Stimulated activated CD4-positive, alpha-beta T cell treated with anti-CD3 and anti-CD28 coated beads, TNF-alpha, amount 100 ng/mL, for 48 hours (primary cell): ENCODE measurements around the gene SNAPC4.
"Not testable (repeated sequence)": the region's sequence is repeated elsewhere in the genome, so short reads cannot be mapped to it uniquely, and the experiment has no call there.

Source experiments
- DNase-seq, 3 donors: peaks; one replicate each; pipeline ENCODE4 v3.0.0-alpha.2; 2020; ENCODE audit warnings: low read depth in 3 of 3

The SNAPC4 gene

DNA sequence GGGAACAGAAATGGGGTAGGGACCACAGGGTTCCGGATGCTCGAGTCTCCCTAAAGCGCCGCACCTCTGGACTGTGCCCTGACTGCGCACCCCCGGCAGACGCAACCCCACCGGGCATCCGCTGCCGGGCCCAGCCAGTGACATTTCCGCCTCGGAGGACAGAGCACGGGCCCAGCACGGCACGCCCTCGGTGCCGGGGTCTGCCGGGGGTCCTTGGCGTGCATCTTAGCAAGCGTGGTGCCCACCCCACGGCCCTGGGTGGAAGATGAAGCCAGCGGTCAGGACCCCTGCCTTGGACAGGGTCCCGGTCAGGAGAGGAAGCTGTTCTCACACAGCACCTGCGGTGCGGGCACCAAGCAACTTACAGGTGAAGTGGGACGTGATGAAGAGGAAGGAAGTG, 32.6 kb upstream of the SNAPC4 start:
- no peak for DNase-seq

DNA sequence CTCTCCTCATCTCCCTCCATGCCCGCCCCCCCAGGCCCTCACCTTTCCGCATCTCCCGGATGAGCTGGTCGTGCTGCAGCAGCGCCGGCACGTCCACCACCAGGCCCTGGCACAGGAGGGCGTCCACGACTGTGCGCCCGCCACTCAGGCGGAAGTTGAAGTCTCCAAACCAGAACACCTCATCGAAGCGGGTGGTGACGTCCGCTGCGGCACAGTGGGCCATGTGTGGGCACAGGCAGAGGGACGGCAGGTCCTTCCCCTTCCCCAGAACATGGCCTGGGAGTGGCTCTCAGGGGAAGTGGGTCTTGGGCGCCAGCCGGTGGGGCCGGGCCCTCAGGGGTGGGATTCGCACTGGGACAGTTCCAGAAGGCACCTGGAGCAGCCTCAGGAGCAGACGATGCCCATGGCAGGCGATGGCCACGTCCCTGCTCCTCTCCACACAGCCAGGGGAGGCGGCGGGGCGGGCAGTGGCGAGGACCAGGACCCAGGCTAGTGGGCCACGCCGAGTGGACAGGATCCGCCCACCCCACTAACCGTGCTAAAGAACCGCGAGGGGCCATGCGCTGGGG, 31.9 kb upstream of the SNAPC4 start:
- DNase-seq: no peak

DNA sequence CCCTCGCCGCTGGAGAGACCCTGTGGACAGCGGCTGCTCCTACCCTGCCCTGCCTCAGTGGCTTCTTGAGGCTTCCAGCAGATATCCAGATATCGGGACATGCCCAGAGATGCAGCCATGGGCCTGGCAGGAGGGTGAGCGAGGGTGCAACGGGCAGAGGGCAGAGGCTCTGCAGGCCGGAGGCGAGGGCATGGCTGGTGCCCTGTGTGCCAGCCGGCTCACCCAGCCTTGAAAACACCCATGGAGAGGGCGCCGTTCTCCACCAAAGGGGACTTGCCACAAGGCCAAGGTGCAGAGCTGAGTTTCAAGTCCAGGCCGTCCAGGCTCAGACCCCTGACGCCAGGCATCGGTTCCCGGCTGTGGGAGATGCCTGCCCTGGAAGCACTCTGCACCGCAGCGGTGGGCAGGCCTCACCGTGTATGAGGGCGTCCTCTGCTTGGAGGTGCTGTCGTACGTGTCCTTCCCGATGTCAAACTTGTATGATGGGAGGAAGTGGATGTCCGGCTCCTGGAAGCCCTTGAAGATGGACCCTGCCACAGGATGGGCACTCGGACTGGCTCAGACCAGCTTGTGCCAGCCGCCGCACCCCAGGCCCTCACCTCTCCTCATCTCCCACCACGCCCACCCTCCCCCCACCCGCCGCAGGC, 30.7 kb upstream of the SNAPC4 start:
- no peak for DNase-seq

DNA sequence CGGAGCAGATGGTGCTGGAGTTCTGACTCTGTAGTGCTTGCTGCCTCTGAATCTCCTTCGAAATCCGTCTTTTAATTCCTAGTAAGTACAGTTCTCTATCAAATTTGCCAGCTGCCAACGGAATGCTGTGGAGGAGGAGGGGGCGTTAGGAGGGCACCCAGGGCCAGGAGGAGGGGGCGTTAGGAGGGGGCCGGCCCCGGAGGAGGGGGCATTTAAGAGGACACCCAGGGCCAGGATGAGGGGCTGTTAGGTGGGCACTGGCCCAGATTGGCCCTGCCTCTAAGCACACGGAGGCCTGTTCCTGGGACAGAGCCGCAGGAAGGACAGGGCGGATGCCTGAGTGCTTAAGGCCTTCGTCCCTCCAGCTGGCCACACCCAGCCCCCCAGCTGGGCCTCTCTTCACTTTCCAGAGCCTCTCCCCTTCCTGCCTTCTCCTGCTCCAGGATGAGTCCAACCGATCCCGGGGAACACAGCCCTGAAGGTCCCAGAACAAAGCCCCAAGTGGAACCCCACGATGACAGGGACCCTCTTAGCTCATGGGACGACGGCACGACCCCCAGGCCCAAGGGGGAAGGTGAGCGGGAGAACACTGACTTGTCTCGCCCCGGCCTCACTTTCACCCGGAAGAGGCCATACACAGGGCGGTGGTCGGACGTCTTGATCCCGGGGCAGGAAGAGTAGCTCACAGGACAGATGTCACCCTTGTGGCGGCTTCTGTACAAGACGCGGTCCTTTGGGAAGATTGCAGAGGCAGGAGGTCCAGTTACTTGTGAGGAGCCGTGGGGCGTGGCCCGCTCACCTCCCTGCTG, 29.9 kb upstream of the SNAPC4 start:
- no peak for DNase-seq

DNA sequence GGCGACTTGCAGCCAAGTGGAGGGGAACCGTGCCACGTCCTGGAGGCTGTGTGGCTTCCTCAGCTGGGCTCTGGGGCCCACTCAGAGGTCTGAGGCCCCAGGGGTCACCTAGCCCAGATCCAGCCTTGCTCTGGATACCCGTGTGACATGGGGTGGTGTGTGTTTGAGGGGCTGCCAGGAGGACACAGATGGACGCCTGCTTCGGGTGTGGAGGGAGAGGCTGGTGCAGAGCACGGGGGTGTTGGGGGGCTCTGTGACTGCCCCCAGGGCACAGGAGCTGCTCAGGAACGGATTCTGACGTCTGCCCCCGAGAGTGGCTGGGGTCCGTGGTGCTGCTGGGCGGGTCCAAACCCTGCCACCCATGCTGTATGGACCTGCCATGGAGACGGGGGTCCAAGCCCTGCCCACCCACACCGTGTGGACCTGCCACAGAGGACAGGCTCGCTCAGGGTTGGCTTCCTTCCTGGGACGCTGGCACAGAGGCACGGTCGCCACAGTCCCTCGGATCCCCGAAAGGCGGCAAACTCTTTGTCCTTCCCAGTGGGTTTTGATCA, 29.2 kb upstream of the SNAPC4 start:
- no peak for DNase-seq

DNA sequence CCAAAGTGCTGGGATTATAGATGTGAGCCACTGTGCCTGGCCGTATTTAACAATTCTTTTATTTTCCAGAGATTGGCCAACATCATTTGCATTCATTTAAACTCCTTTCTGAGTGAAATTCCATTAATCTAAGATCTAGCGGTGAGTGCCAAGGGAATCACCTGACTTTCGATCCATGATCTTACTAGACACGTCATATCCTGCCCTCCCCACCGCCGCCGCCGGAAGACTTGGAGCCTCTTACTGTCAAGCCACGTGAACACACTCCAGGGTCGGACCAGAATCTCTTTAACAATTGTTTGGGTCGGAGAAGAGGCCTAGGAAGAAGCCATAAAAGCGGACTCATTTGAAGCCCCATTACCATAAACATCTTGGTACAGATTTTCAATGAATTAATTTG, 26.8 kb upstream of the SNAPC4 start:
- no peak for DNase-seq

DNA sequence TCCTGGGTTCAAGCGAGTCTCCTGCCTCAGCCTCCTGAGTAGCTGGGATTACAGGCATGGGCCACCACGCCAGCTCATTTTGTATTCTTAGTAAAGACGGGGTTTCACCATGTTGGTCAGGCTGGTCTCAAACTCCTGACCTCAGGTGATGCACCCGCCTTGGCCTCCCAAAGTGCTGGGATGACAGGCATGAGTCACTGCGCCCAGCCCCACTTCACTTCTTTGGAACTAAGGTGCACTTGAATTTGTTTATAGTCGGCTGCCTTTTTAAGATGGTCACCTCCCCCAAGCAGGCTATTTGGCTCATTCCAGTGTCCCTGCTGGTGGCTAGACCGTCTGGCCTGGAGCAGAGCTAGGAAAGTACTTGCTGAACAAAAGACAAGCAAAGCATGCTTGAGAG, 25.4 kb upstream of the SNAPC4 start:
- DNase-seq: not testable (repeated sequence)

DNA sequence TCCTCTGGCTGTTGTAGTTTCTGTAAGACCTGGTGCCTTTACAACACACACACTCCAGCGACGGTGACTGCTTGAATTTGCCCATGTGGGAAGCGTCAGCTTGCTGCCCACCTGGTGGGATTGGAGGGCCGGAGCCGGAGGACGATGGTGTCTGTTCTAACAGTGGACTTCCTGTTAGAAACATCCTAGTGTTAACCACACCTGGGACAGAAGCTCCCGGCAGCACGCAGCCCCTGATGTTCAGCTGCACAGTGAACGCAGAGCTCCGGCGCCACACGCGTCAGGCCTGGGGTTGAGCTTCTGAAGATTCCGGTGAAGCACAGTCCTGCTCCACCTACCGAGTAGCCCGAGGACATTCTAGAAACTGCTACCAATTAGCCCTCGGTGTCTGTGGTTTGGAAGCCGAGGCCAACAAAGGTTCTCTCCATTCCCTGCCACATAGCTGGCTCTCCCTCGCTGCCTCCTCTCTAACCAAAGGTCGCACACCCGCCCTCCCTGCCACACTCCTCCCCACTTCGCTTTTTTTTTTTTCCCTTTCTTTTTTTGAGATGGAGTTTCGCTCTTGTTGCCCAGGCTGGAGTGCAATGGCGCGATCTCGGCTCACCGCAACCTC, 24.9 kb upstream of the SNAPC4 start:
- no peak for DNase-seq

DNA sequence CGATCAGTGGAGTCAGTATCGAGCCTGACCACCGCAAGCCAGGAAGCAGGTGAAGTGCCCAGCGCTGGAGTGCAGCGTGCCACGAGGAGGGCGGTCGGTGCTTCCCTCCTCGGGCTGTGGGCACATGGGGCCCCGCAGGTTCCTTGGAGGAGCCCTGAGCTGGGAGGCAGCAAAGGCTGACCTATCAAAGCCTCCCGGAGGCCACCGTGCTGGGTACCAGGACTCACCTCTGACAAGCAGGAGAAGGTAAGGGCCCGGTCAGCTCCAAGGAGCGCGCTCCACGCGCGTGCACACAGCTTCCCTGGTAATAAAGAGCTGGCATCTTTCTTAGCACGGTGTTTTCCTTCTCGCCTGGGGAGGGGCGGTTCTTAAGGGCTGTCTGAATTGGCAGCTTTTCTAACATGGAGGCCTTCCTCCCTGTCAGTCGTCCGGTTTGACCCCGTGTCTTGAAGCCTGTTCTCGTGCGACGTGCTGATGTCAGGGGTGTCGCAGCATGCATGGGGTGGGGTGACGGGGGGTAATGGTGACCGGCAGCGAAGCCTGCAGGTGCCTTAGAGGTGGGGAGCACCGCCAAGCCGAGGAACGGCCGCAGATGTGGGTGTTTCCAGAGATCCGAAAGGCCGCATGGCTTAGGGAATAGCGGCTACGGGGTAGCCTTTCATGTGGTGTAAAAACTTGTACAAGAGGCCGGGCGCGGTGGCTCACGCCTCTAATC, 23.6 kb upstream of the SNAPC4 start:
- no peak for DNase-seq

DNA sequence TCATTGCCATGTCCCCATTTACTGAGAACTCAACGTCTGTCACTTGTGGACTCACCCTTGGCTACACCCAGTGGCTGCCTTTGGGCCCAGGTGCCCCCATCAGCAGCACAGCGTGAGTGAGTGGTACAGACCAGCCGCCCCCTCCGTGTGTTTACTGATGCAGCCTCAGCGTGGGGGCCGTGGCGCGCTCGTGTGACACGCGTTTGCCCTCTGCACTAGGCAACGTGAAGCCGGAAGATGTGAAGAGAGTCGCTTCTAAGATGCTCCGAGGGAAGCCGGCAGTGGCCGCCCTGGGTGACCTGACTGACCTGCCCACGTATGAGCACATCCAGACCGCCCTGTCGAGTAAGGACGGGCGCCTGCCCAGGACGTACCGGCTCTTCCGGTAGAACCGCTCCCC, 22.9 kb upstream of the SNAPC4 start:
- no peak for DNase-seq

DNA sequence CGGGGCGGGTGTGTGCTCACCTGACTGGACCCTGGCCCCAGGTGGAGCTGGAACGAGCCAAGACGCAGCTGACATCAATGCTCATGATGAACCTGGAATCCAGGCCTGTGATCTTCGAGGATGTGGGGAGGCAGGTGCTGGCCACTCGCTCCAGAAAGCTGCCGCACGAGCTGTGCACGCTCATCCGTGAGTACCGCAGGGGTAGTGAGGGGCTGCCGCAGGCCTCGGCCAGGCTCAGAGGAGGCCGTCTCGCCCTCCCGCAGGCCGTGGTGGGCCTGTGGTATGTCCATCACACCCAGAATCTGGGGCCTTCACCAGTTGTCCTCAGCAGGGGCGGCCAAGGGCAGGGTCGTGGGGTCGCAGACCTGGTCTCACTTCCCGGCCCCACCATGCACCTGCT, 21.8 kb upstream of the SNAPC4 start:
- no peak for DNase-seq

DNA sequence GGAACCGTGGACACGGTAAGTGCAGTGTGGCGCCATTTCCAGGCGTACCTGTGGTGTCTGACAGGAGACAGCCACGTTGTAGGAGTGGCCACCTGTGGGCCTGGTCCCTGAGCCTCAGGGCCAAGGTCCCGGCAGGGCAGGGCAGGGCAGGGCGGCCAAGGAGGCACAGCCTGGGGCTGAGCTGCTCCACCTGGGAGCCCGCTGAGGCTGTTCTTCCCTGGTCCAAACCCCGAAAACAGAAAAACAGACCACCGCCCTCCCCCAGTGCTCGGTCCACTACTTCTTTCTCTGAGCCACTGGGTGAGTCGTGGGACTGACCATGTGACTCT, 19.1 kb upstream of the SNAPC4 start:
- DNase-seq: no peak

DNA sequence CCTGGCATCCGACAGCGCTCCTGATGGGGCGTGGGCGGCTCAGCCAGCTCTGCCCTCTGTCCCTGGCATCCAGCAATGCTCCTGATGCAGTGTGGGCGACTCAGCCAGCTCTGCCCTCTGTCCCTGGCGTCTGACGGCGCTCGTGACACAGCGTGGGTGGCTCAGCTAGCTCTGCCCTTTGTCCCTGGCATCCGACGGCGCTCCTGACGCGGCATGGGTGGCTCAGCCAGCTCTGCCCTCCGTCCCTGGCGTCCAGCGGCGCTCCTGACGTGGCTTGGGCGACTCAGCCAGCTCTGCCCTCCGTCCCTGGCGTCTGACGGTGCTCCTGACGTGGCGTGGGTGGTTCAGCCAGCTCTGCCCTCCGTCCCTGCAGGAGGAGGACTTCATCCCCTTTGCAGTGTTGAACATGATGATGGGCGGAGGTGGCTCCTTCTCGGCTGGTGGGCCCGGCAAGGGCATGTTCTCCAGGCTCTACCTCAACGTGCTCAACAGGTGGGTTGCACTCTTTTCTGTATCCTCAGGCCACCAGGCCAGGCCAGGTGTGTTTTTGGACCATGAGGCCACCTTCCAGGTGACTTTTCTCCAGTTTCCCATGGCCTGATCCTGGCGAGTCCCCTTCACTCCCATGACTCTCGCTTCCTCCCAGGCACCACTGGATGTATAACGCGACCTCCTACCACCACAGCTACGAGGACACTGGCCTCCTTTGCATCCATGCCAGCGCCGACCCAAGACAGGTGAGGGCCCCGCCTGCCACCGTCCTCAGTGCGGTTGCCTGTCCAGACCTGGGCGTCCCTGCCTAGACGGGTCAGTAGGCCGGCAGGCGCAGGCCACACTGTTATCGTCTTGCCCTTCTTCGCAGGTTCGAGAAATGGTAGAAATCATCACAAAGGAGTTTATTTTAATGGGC, 18.5 kb upstream of the SNAPC4 start:
- DNase-seq: no peak

DNA sequence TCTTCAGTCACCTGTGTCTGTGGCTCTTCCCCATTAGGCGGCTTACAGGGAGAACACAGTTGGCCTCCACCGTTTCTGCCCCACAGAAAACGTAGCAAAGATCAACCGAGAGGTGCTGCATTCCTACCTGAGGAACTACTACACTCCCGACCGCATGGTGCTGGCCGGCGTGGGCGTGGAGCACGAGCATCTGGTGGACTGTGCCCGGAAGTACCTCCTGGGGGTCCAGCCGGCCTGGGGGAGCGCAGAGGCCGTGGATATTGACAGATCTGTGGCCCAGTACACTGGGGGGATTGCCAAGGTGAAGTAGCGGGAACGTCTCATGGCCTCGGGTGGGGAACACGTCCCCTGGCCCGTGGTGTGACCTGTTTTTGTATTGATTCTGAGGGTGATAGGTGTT, 16.9 kb upstream of the SNAPC4 start:
- no peak for DNase-seq

DNA sequence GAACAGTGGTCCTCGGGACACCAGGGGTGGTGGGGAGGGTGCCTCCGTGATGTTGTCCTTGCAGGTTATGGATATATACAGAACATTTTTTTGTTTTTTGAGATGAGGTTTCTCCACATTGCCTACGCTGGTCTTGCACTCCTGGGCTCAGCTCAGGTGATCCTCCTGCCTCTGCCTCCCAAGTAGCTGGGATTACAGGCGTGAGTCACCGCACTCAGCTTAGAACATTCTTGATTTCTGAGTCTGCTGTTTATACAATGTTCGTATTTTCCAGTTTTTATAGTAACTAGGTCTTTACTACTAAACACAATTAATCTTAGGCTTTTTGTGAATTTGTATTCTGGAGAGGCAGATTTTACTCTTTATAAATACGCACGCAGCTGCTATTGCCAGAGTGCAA, 16.5 kb upstream of the SNAPC4 start:
- DNase-seq: no peak

DNA sequence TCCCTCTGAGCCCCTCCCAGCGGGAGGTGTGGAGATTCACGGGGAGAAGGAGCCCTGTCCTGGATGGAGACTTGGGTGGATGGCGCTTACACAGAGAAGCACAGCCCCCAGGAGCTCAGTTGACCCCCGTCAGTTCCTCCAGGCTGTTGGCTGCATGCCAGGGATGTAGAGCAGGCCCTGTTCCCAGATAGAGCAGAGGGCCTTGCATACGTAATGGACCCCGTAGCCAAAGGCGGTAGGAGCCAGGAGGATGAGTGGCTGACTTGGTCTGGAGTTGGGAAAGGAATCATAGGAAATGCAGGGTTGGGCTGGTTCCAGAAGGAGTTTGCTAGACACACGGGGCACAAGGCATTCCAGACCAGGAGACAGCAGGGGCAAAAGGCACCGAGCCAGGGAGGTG, 13.0 kb upstream of the SNAPC4 start:
- no peak for DNase-seq

DNA sequence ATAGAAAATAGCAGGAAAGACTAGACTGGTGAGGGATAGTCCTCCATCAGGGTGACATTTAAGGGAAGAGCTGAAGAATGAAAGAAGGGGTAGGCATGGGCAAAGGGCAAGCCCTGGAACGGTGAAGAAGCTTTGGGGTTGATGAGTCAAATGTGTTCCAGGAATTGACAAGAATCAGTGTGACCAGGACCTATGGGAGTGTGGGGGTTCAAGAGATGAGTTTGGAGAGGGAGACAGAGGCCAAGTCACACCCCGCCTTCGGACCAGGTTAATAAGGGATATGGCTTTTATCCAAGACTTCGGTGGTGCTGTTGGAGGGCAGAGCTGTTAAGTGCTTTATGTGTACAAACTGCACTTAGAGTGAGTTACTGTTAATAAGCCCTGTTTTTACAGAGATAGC, 11.4 kb upstream of the SNAPC4 start:
- DNase-seq: no peak

DNA sequence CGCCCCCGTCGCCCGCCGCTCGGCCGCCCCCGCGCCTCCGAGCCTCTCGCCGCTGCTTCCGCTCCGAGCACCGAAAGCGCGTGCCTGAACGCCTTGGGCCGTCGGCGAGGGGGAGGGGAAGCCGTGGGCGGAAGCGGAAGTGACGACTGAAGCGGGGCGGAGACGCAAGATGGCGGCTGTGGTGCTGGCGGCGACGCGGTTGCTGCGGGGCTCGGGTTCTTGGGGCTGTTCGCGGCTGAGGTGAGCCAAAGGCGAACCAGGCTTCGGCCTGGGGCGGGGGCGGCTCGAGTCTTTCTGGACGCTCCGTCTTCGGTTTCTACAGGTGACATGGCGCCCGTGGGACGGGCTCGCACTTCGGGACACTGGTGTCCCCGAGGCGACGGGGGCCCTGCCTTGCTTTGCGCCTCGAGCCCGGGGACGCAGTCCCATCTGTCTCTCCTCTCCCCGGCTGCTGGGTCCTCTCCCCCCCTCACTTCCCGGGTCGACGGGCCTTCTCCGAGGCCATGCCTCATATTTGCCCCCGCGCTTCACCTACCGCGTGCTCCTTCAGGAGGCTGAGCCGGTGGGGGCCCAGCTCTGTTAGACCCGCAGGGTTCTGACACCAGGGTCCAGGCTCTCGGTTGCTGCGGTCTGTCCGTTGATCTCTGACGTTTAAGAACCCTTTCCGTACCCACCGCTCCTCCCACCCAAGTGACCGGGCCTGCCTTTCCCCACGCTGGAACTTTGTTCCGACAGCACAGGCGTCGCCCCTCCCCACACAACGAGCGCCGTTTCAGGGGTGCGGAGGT, 10.7 kb upstream of the SNAPC4 start, which contains the start of the genes ENTR1 and PMPCA:
TSS of gene ENTR1 (minus strand) at position 115 of the 788 bp plus-strand sequence. CDS start 217 bp downstream, outside the sequence.
TSS of gene PMPCA (plus strand) at position 159 of the 788 bp plus-strand sequence. CDS start at position 170, 11 bp downstream.
- peak; percentile 90 to 95 (median 94) for DNase-seq

DNA sequence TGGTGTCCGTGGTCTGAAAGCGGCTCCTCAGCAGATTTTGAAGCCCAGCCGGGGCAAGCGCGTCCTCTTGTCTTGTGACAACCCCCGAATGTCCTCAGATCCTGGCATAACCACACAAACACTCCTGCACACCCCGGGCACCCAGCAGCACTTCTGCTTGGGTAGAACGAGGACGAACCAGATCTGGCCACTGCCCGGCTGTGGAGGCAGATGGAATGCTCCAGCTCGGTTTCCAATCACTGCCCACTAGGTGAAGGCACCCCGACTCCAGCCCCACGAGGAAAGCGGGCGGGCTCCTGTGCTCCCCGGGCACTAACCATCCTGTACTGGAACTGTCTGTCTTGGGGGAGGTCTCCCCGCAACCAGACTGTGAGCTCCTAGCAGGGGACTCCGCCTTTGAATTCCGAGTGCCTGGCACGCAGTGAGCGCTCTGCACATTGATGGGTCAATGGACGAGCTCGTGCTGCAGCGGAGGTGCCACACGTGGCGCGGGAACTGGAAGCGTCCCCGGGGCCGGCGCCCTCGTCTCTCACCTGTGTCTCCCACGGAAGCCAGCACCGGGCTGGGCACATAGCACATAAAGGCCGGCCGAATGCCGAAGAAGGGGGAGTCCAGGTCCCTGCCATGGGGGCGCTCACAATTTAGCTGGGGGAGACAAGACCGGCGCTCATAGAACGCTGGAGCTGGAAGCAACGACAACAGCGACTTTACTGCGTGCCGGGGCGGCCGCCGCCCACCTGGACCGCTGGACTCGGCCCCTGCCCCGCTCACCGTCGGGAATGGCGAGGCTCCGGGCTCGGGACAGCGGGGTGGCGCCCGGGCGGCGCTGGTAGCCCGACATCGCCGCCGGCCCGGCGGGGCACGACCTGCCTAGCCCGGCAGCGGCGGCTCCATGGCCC, 9.8 kb upstream of the SNAPC4 start:
- no peak for DNase-seq
